HEK293 (cell line): ENCODE results near the gene DCX.

ENCODE experiments used
- CTCF ChIP-seq: fragments of 450-650 bp; formaldehyde crosslinking; IDR thresholded peaks from 2 replicates; pipeline ENCODE4 v1.5.1; 2016; ENCODE audit warnings: missing biosample characterization, missing genetic modification characterization
- GLI4 ChIP-seq: fragments of 450-650 bp; formaldehyde crosslinking; IDR thresholded peaks from 2 replicates; pipeline ENCODE4 v1.5.1; 2016; ENCODE audit warnings: missing biosample characterization, missing genetic modification characterization
- YY1 ChIP-seq: fragments of 450-650 bp; formaldehyde crosslinking; IDR thresholded peaks from 2 replicates; pipeline ENCODE4 v1.5.1; 2018; ENCODE audit warnings: missing biosample characterization, missing genetic modification characterization
- TF ChIP-seq, protein P1 (sequence below): fragments of 450-650 bp; formaldehyde crosslinking; IDR thresholded peaks from 2 replicates; pipeline ENCODE4 v1.5.1; 2016; ENCODE audit warnings: missing biosample characterization, missing genetic modification characterization
- TF ChIP-seq, protein P2 (sequence below): fragments of 450-650 bp; formaldehyde crosslinking; IDR thresholded peaks from 2 replicates; pipeline ENCODE4 v1.5.1; 2016; ENCODE audit warnings: missing biosample characterization, missing genetic modification characterization

- TF ChIP-seq CTCF (no peak), YY1 (no peak), GLI4 (tag by site-specific recombination) (no peak)
- TF ChIP-seq, protein P1, sequence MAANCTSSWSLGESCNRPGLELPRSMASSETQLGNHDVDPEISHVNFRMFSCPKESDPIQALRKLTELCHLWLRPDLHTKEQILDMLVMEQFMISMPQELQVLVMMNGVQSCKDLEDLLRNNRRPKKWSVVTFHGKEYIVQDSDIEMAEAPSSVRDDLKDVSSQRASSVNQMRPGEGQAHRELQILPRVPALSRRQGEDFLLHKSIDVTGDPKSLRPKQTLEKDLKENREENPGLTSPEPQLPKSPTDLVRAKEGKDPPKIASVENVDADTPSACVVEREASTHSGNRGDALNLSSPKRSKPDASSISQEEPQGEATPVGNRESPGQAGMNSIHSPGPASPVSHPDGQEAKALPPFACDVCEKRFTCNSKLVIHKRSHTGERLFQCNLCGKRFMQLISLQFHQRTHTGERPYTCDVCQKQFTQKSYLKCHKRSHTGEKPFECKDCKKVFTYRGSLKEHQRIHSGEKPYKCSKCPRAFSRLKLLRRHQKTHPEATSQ (tag by site-specific recombination) = no peak
- TF ChIP-seq, protein P2, sequence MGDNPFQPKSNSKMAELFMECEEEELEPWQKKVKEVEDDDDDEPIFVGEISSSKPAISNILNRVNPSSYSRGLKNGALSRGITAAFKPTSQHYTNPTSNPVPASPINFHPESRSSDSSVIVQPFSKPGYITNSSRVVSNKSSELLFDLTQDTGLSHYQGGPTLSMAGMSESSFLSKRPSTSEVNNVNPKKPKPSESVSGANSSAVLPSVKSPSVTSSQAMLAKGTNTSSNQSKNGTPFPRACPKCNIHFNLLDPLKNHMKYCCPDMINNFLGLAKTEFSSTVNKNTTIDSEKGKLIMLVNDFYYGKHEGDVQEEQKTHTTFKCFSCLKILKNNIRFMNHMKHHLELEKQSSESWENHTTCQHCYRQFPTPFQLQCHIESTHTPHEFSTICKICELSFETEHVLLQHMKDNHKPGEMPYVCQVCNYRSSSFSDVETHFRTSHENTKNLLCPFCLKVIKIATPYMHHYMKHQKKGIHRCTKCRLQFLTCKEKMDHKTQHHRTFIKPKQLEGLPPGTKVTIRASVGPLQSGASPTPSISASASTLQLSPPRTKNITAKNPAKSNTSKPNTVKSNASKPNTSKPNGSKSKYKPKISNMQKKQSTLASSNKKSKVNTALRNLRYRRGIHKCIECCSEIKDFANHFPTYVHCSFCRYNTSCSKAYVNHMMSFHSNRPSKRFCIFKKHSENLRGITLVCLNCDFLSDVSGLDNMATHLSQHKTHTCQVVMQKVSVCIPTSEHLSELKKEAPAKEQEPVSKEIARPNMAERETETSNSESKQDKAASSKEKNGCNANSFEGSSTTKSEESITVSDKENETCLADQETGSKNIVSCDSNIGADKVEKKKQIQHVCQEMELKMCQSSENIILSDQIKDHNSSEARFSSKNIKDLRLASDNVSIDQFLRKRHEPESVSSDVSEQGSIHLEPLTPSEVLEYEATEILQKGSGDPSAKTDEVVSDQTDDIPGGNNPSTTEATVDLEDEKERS (tag by site-specific recombination) = no peak
Measured at GRCh38 chrX:111349934-111350333, 62.1 kb downstream of the DCX start.
